Upper lobe of left lung (tissue), 4 donors: ENCODE measurements around the gene LACTBL1.

Experiments used
- POLR2A ChIP-seq, 4 donors: fragments of 450-650 bp; IDR thresholded peaks; one replicate each; pipeline ENCODE4 v1.5.1; 2016 to 2017; ENCODE audit warnings: antibody characterized with exemption in 4 of 4, mild to moderate bottlenecking in 2 of 4
- POLR2AphosphoS5 ChIP-seq, 2 donors: sonication (generic); formaldehyde crosslinking; IDR thresholded peaks; one replicate each; pipeline ENCODE4 v1.5.1; 2017; ENCODE audit warnings: antibody characterized with exemption in 2 of 2

DNA sequence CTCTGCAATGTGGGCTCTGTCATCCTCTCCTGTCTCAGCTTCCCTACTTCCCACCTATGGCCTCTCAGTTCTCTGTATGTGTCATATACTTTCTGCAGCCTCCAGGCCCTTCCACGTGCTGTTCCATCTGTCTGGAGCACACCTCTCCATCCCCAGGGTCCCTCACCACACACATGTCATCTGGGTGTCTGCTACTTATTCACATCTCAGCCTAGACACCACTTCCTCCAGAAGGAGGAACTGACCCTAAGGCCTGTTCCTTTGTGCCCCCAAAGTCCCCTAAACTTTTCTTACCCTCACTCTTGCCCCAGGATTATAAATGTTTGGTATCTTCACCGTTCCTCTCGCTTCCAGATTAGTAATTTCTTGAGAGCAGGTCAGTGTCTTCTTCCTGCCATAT, 10.1 kb downstream of the LACTBL1 start:
- TF ChIP-seq POLR2A (IDR thresholded peaks at IDR 0.05) (no peak), POLR2AphosphoS5 (IDR thresholded peaks at IDR 0.05) (no peak)
